Measurements from ENCODE around the gene CAMSAP1. TPM values are rescaled to one million over a fixed set of nuclear protein-coding genes. Genes with fewer than 3 reads are reported as not detected.

Gene CAMSAP1
- total and polyA plus RNA-seq, 2 donors (not counting 1 experiment from before 2014, with no cell fraction given): 6.6 to 31.0 TPM

DNA sequence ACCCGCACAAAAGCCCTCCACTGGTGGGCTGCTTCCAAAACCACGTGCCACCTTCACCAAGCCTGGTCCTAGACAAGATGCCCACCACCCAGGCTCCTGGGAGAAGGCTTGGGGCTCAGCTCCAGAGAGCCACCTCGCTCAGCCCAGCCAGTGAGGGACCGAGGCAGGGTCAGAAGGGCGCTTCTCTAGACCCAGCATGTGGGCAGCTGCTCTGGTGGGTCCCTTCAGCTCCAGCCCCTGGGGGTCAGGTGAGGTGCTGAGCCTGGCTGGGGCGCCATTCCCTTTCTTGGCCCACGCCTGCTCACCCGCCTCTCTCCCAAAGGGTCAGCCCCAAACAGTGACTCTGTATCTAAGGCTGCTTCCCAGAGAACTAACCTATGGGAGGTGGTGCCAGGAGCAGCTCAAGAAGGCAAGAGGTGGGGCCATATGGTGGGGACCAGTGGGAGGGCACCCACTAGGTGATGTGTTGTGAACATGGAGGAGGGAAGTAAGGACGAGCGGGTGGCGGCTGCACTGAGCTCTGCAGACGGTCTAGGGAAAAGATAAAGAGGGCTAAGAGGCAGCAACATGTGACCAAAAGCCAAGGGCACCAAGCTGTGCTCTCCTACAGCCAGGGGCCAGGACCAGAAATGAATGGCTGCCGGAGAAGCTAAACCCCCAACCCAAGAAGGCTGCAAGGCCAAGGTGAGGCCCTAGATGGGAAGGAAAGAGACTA is 79.3 kb downstream of the CAMSAP1 start:
- no peak overlapping the region for H3K4me3 Mint-ChIP-seq
- WGBS (ENCODE audit: insufficient coverage): 98% methylated on average over 10 of the region's 13 CpGs
- no peak for ATAC-seq (ENCODE audit: low read depth)
- H3K27ac ChIP-seq (ENCODE audit: low read length in 2 of 2): no peak overlapping the region
- peaks cover 0 to 29% of the 10 kb centered on the region in 2 experiments for H3K36me3 ChIP-seq (replicated peaks in 1 of 2; ENCODE audit: control extremely low read depth in 1 of 2, control insufficient read depth in 1 of 2, extremely low read depth in 1 of 2, insufficient read depth in 2 of 2, low read length in 1 of 2)
- CTCF ChIA-PET: no interaction called here
- no peak overlapping the region for H3K27ac Mint-ChIP-seq
- POLR2A ChIA-PET: no interaction called here
- intact Hi-C loops (cut with micrococcal nuclease): no loop called here
- no peaks in the 10 kb centered on the region for H3K27me3 ChIP-seq (replicated peaks in 1 of 4; ENCODE audit: control extremely low read depth in 1 of 4, control insufficient read depth in 3 of 4, insufficient read depth in 4 of 4, low read length in 3 of 4)
- peaks cover 2% of the 10 kb centered on the region for H3K4me1 Mint-ChIP-seq
- H2AFZ ChIP-seq (ENCODE audit: insufficient read depth, low read depth, low read length, poor library complexity, severe bottlenecking): no peak overlapping the region
- peaks cover 8% of the 10 kb centered on the region for H3K9me3 Mint-ChIP-seq (ENCODE audit: insufficient read depth)
- TF ChIP-seq, protein P1, sequence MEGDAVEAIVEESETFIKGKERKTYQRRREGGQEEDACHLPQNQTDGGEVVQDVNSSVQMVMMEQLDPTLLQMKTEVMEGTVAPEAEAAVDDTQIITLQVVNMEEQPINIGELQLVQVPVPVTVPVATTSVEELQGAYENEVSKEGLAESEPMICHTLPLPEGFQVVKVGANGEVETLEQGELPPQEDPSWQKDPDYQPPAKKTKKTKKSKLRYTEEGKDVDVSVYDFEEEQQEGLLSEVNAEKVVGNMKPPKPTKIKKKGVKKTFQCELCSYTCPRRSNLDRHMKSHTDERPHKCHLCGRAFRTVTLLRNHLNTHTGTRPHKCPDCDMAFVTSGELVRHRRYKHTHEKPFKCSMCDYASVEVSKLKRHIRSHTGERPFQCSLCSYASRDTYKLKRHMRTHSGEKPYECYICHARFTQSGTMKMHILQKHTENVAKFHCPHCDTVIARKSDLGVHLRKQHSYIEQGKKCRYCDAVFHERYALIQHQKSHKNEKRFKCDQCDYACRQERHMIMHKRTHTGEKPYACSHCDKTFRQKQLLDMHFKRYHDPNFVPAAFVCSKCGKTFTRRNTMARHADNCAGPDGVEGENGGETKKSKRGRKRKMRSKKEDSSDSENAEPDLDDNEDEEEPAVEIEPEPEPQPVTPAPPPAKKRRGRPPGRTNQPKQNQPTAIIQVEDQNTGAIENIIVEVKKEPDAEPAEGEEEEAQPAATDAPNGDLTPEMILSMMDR (IDR thresholded peaks at IDR 0.05): no peak
- no peak for TF ChIP-seq EZH2 (IDR thresholded peaks at IDR 0.05; ENCODE audit: borderline replicate concordance, insufficient read depth, low read depth, low read length, poor library complexity, severe bottlenecking)
- no peak overlapping the region for H3K4me3 ChIP-seq (ENCODE audit: control extremely low read depth in 1 of 5, extremely low read depth in 1 of 5, insufficient read depth in 1 of 5, low read depth in 2 of 5, low read length in 4 of 5)
- H4K20me1 ChIP-seq (ENCODE audit: control insufficient read depth, insufficient read depth, low read length, poor library complexity, severe bottlenecking): no peaks in the 10 kb centered on the region
- H3K9ac ChIP-seq (ENCODE audit: low read length): no peak overlapping the region
- no peak overlapping the region for H3K4me2 ChIP-seq (replicated peaks; ENCODE audit: low read depth, low read length, poor library complexity, severe bottlenecking)
- peaks cover 0 to 22% (median 12%) of the 10 kb centered on the region in 3 donors for H3K9me3 ChIP-seq (ENCODE audit: control extremely low read depth in 1 of 3, control insufficient read depth in 2 of 3, insufficient read depth in 1 of 3, low read length in 2 of 3)
- peaks cover 14% of the 10 kb centered on the region for H3K79me2 ChIP-seq (ENCODE audit: control insufficient read depth, insufficient read depth, low read length)
- no peaks in the 10 kb centered on the region for H3K27me3 Mint-ChIP-seq
- DNase-seq: no peak
- no peaks in the 10 kb centered on the region for H3K4me1 ChIP-seq (ENCODE audit: control insufficient read depth in 2 of 2, insufficient read depth in 2 of 2, low read length in 2 of 2)

GRCh38 chr9:135827301-135827700 is 80.0 kb downstream of the CAMSAP1 start:
- no peak for TF ChIP-seq EZH2 (IDR thresholded peaks at IDR 0.05; ENCODE audit: borderline replicate concordance, insufficient read depth, low read depth, low read length, poor library complexity, severe bottlenecking)
- TF ChIP-seq, protein P1 (IDR thresholded peaks at IDR 0.05): no peak
- H3K27me3 Mint-ChIP-seq: no peaks in the 10 kb centered on the region
- intact Hi-C loops (cut with micrococcal nuclease): no loop called here
- Histone ChIP-seq H3K9me3 (ENCODE audit: control extremely low read depth in 1 of 3, control insufficient read depth in 2 of 3, insufficient read depth in 1 of 3, low read length in 2 of 3) (peaks cover 0 to 22% (median 12%) of the 10 kb centered on the region in 3 donors), H3K36me3 (replicated peaks in 1 of 2; ENCODE audit: control extremely low read depth in 1 of 2, control insufficient read depth in 1 of 2, extremely low read depth in 1 of 2, insufficient read depth in 2 of 2, low read length in 1 of 2) (peaks cover 0 to 36% of the 10 kb centered on the region in 2 experiments), H3K27ac (ENCODE audit: low read length in 2 of 2) (no peak overlapping the region), H3K27me3 (replicated peaks in 1 of 4; ENCODE audit: control extremely low read depth in 1 of 4, control insufficient read depth in 3 of 4, insufficient read depth in 4 of 4, low read length in 3 of 4) (no peaks in the 10 kb centered on the region), H3K79me2 (ENCODE audit: control insufficient read depth, insufficient read depth, low read length) (peaks cover 14% of the 10 kb centered on the region), H3K4me1 (ENCODE audit: control insufficient read depth in 2 of 2, insufficient read depth in 2 of 2, low read length in 2 of 2) (no peaks in the 10 kb centered on the region), H4K20me1 (ENCODE audit: control insufficient read depth, insufficient read depth, low read length, poor library complexity, severe bottlenecking) (no peaks in the 10 kb centered on the region), H3K4me3 (ENCODE audit: control extremely low read depth in 1 of 5, extremely low read depth in 1 of 5, insufficient read depth in 1 of 5, low read depth in 2 of 5, low read length in 4 of 5) (no peak overlapping the region), H3K9ac (ENCODE audit: low read length) (no peak overlapping the region), H3K4me2 (replicated peaks; ENCODE audit: low read depth, low read length, poor library complexity, severe bottlenecking) (no peak overlapping the region), H2AFZ (ENCODE audit: insufficient read depth, low read depth, low read length, poor library complexity, severe bottlenecking) (no peak overlapping the region)
- ATAC-seq (ENCODE audit: low read depth) (no peak), DNase-seq (no peak)
- no peak overlapping the region for H3K4me3 Mint-ChIP-seq
- peaks cover 8% of the 10 kb centered on the region for H3K9me3 Mint-ChIP-seq (ENCODE audit: insufficient read depth)
- no peak overlapping the region for H3K27ac Mint-ChIP-seq
- WGBS (ENCODE audit: insufficient coverage): 98% methylated on average over 12 of the region's 12 CpGs
- ChIA-PET CTCF (no interaction called here), POLR2A (no interaction called here)
- H3K4me1 Mint-ChIP-seq: peaks cover 2% of the 10 kb centered on the region
